ENCODE results near the gene BRMS1. TPM values are rescaled to one million over a fixed set of nuclear protein-coding genes. Genes with fewer than 3 reads are reported as not detected.
A peak's percentile ranks its signal among the peaks of the same experiment; 100 is the strongest.

The BRMS1 gene
- total and polyA plus RNA-seq, 2 experiments from 2014 or later = 46.2 to 65.9 TPM

DNA sequence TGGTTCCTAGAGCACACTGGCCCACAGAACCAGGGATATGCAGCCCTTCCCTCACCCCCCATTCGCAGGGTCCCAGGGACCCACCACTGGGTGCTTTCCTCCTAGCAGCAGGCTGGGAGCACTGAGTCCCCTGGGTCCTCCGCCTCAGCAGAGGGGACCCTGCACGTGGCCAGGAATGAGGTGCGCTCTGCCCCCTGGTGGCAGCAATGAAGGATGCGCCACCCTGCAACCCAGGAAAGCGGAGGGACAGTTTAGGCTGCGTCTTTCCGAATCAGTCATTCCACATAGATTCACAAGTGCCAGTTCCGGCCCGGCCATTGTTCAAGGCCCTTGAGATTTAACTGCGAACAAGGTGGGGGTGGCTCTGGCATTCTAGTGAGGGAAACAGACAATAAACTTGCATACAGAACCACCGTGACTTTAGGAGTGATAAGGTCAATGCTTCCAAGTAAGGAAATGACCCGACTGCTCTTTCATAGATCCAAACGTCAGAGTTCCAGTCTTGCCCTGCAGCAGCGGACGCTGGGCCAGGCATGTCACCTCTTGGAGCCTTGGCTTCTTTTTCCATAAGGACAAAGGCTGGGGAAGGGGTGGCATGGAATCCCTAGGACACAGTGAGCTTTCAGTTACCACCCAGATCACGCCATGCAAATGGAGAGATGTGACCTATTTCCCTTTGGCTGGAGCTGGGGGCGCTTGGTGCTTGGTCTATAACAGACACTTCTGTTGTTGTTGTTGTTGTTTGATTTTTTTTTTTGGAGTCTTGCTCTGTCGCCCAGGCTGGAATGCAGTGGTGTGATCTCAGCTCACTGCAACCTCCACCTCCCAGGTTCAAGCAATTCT, 16.4 kb downstream of the BRMS1 start:
- Histone ChIP-seq H3K27me3 (replicated peaks; ENCODE audit: insufficient read depth) (no peaks in the 10 kb centered on the region), H3K79me2 (ENCODE audit: insufficient read depth) (peaks cover 13% of the 10 kb centered on the region), H3K36me3 (ENCODE audit: low read depth) (no peaks in the 10 kb centered on the region; the same call in 1 of the 2 replicates), H3K27ac (peak overlapping the region; percentile 95), H3K9me3 (ENCODE audit: low read depth) (no peaks in the 10 kb centered on the region), H3F3A (ENCODE audit: insufficient read depth) (peaks cover 44% of the 10 kb centered on the region), H3K9ac (peak overlapping the region; percentile 76), H4K20me1 (ENCODE audit: insufficient read depth) (no peaks in the 10 kb centered on the region), H2AFZ (peak overlapping the region; percentile 57; the same call in 1 of the 2 replicates), H3K9me2 (ENCODE audit: insufficient read depth) (no peaks in the 10 kb centered on the region), H3K4me2 (ENCODE audit: unreplicated experiment) (peak overlapping the region; percentile 40), H3K4me1 (ENCODE audit: insufficient read depth) (peaks cover 47% of the 10 kb centered on the region), H3K4me3 (peak overlapping the region; percentile 36; the same call in 1 of the 2 replicates)
- 8 to 9% methylated on average over 19 of the region's 19 CpGs for WGBS, 2 experiments (ENCODE audit: low coverage in 1 of 2, low lambda C conversion rate in 2 of 2, missing lambda C conversion rate in 2 of 2)
- in situ Hi-C loops (cut with MboI) = no loop called here
- TF ChIP-seq EZH2phosphoT487 (IDR thresholded peaks at IDR 0.05; ENCODE audit: insufficient read depth, low read depth) = no peak
- DNase-seq = peak; percentile 86

- peak overlapping the region; percentile 40 for H3K4me2 ChIP-seq (ENCODE audit: unreplicated experiment)
- 0 out of 2 replicates have a peak overlapping the region, but pooled peaks have one; percentile 1 for H3K4me3 ChIP-seq
- in situ Hi-C loops (cut with MboI) = no loop called here
- peak overlapping the region; percentile 76 for H3K9ac ChIP-seq
- peaks cover 47% of the 10 kb centered on the region for H3K4me1 ChIP-seq (ENCODE audit: insufficient read depth)
- DNase-seq = peak; percentile 81
- no peaks in the 10 kb centered on the region for H3K27me3 ChIP-seq (replicated peaks; ENCODE audit: insufficient read depth)
- TF ChIP-seq EZH2phosphoT487 (IDR thresholded peaks at IDR 0.05; ENCODE audit: insufficient read depth, low read depth) = no peak
- TF ChIP-seq EZH2 (IDR thresholded peaks at IDR 0.05; ENCODE audit: insufficient read depth, poor library complexity, severe bottlenecking) = no peak
- H3F3A ChIP-seq (ENCODE audit: insufficient read depth) = peaks cover 49% of the 10 kb centered on the region
- no peaks in the 10 kb centered on the region; the same call in 1 of the 2 replicates for H3K36me3 ChIP-seq (ENCODE audit: low read depth)
- peaks cover 7% of the 10 kb centered on the region for H3K79me2 ChIP-seq (ENCODE audit: insufficient read depth)
- H2AFZ ChIP-seq = no peak overlapping the region
- no peaks in the 10 kb centered on the region for H3K9me3 ChIP-seq (ENCODE audit: low read depth)
- no peaks in the 10 kb centered on the region for H3K9me2 ChIP-seq (ENCODE audit: insufficient read depth)
- peak overlapping the region; percentile 95 for H3K27ac ChIP-seq
- H4K20me1 ChIP-seq (ENCODE audit: insufficient read depth) = no peaks in the 10 kb centered on the region
- 0 to 8% methylated on average over 3 of the region's 3 CpGs for WGBS, 2 experiments (ENCODE audit: low coverage in 1 of 2, low lambda C conversion rate in 2 of 2, missing lambda C conversion rate in 2 of 2)
Observed at GRCh38 chr11:66328031-66328301, 16.9 kb downstream of the BRMS1 start.

DNA sequence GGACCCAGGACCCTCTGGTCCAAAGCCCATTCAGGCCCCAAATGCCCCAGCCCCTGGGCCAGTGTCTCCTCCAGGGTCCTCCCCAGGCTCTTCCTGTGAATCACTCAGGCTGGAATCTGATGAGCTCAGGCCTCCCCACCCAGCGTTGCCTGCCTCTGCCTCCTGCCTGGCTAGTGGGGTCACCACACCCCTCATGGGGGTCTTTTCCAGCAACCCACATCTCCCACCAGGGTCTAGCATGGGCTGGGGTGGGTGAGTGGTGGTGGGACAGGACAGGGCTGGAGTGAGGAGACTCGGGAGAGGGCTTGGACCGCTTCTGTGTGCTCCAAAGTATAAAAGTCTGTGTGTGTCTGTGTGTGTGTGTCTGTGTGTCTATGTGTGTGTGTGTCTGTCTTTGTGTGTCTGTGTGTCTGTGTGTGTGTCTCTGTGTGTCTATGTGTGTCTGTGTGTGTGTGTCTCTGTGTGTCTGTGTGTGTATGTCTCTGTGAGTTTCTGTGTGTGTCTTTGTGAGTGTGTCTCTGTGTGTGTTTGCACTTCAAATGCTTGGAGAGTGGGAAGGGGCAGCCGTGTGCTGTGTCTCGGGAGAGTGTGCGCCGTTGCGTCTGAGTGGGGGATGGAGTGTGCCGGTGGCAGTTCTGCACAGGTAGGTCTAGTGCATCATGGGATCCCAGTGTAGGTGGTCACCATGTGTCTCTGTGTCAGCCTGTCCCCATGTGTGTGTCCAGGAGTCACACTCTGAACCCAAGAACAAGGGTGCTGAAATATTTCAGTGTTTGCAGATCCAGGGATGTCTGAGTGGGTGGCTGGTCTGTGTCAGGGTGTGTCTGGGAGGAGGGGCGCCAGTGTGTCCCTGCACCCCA, 17.5 kb downstream of the BRMS1 start:
- peaks cover 50% of the 10 kb centered on the region for H3K4me1 ChIP-seq (ENCODE audit: insufficient read depth)

DNA sequence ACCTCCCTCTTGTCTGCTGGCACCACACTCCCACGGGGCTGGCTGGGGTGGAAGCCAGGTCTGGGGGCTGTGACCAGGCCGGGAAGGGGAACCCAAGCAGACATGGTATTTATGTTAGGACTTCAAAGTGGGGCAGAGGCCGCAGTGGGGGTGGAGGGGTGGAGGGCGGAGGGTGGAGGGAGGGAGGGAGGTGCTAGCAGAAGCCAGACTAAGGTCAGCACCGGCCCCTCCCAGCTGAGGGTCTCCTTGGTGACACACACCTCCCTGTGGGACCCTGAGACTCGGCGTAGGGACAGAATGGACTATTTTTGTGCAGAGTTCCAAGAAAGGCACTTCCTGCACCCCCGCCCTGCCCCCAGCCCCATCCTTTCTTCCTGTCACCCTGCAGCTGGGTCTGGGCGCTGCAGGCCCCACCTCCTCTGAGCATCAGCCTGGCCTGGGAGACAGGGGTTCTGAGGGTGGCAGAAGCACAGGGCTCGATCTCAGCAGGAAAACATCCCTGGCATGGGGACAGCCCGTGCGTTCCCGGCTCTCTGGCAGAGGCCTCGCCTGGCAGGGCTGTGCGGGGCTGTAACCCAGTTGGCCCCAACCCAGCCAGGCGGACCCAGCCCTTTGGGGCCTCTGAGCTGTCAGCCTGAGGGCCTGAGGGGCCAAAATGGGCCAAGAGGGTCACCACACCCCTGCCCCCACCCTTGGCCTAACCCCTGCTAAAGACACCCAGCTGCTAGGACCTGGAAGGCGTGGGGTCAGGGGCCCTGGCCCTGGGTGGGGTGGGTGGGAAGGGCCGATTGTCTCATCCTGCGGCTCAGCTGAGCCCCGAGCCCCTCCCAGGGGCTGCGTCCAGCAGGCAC, 18.4 kb downstream of the BRMS1 start:
- DNase-seq = peak; percentile 81
- WGBS, 2 experiments (ENCODE audit: low coverage in 1 of 2, low lambda C conversion rate in 2 of 2, missing lambda C conversion rate in 2 of 2) = 2% methylated on average over 13 to 14 of the region's 21 CpGs
- H3K4me2 ChIP-seq (ENCODE audit: unreplicated experiment) = peak overlapping the region; percentile 68
- peaks cover 56% of the 10 kb centered on the region for H3F3A ChIP-seq (ENCODE audit: insufficient read depth)
- TF ChIP-seq EZH2phosphoT487 (IDR thresholded peaks at IDR 0.05; ENCODE audit: insufficient read depth, low read depth) (no peak), EZH2 (IDR thresholded peaks at IDR 0.05; ENCODE audit: insufficient read depth, poor library complexity, severe bottlenecking) (no peak)
- no peaks in the 10 kb centered on the region for H3K79me2 ChIP-seq (ENCODE audit: insufficient read depth)
- no peaks in the 10 kb centered on the region for H3K27me3 ChIP-seq (replicated peaks; ENCODE audit: insufficient read depth)
- H3K9me2 ChIP-seq (ENCODE audit: insufficient read depth) = no peaks in the 10 kb centered on the region
- in situ Hi-C loops (cut with MboI) = no loop called here
- no peaks in the 10 kb centered on the region for H4K20me1 ChIP-seq (ENCODE audit: insufficient read depth)
- no peak overlapping the region for H2AFZ ChIP-seq
- peak overlapping the region; percentile 76 for H3K9ac ChIP-seq
- H3K4me3 ChIP-seq = 0 out of 2 replicates have a peak overlapping the region, but pooled peaks have one; percentile 9
- H3K4me1 ChIP-seq (ENCODE audit: insufficient read depth) = peaks cover 57% of the 10 kb centered on the region
- peak overlapping the region; percentile 95 for H3K27ac ChIP-seq
- no peaks in the 10 kb centered on the region for H3K9me3 ChIP-seq (ENCODE audit: low read depth)
- H3K36me3 ChIP-seq (ENCODE audit: low read depth) = no peaks in the 10 kb centered on the region; the same call in 1 of the 2 replicates

More for the DNA sequence above, 17.5 kb downstream of the BRMS1 start:
- Histone ChIP-seq H3K9ac (peak overlapping the region; percentile 76), H3K4me2 (ENCODE audit: unreplicated experiment) (peak overlapping the region; percentile 68), H3K27me3 (replicated peaks; ENCODE audit: insufficient read depth) (no peaks in the 10 kb centered on the region), H3K36me3 (ENCODE audit: low read depth) (no peaks in the 10 kb centered on the region; the same call in 1 of the 2 replicates), H3F3A (ENCODE audit: insufficient read depth) (peaks cover 49% of the 10 kb centered on the region), H3K9me3 (ENCODE audit: low read depth) (no peaks in the 10 kb centered on the region), H3K79me2 (ENCODE audit: insufficient read depth) (0 out of 2 replicates have a peak, but pooled peaks cover 2% of the 10 kb centered on the region), H3K9me2 (ENCODE audit: insufficient read depth) (no peaks in the 10 kb centered on the region), H3K27ac (peak overlapping the region; percentile 95), H3K4me3 (peak overlapping the region; percentile 39), H4K20me1 (ENCODE audit: insufficient read depth) (no peaks in the 10 kb centered on the region), H2AFZ (peak overlapping the region; percentile 34; the same call in 1 of the 2 replicates)
- in situ Hi-C loops (cut with MboI) = no loop called here
- peak; percentile 92 for DNase-seq
- TF ChIP-seq EZH2 (IDR thresholded peaks at IDR 0.05; ENCODE audit: insufficient read depth, poor library complexity, severe bottlenecking) = no peak
- WGBS, 2 experiments (ENCODE audit: low coverage in 1 of 2, low lambda C conversion rate in 2 of 2, missing lambda C conversion rate in 2 of 2) = 2% methylated on average over 10 of the region's 10 CpGs
